ENCODE results near the gene FBXL20. TPM values are rescaled to one million over a fixed set of nuclear protein-coding genes. Genes with fewer than 3 reads are reported as not detected.

Gene FBXL20
- polyA plus RNA-seq, 1 donor (not counting 4 experiments of a cell fraction or from before 2014, with no cell fraction given), result 4.9 TPM

GRCh38 chr17:39364236-39365025, 37.0 kb downstream of the FBXL20 start:
- dilution Hi-C loops (cut with MboI; ENCODE audit: extremely low pct_ligation_motif_present, low sequenced_read_pairs), result no loop called here
- no peak overlapping the region for H2AFZ ChIP-seq (ENCODE audit: control insufficient read depth, low read length)
- no peaks in the 10 kb centered on the region for H3K4me1 ChIP-seq (ENCODE audit: control insufficient read depth, extremely low read depth, insufficient read depth, low read length)
- no peak overlapping the region for H3K27ac ChIP-seq (ENCODE audit: control insufficient read depth, insufficient read depth, low read length)
- no peaks in the 10 kb centered on the region for H3K79me2 ChIP-seq (ENCODE audit: control insufficient read depth, insufficient read depth, low read length)
- no peak overlapping the region for H3K4me3 ChIP-seq (ENCODE audit: control insufficient read depth in 2 of 3, extremely low read depth in 1 of 3, insufficient read depth in 2 of 3, low read depth in 1 of 3, low read length in 3 of 3)
- H3K4me2 ChIP-seq (ENCODE audit: control insufficient read depth, extremely low read depth, insufficient read depth, low read depth, low read length), result no peak overlapping the region
- H3K9ac ChIP-seq (ENCODE audit: control insufficient read depth, extremely low read depth, insufficient read depth, low read length), result no peak overlapping the region
- H3K9me3 ChIP-seq (ENCODE audit: control insufficient read depth, low read depth, low read length), result no peaks in the 10 kb centered on the region
- H4K20me1 ChIP-seq (ENCODE audit: control insufficient read depth, extremely low read depth, insufficient read depth, low read length), result no peaks in the 10 kb centered on the region
- no peaks in the 10 kb centered on the region for H3K9me1 ChIP-seq (ENCODE audit: control insufficient read depth, extremely low read depth, insufficient read depth, low read length)
- FAIRE-seq (no peak), DNase-seq (ENCODE audit: low read depth, low spot score) (no peak)
- no peaks in the 10 kb centered on the region for H3K27me3 ChIP-seq (ENCODE audit: control insufficient read depth, extremely low read depth, insufficient read depth, low read length)
- H3K36me3 ChIP-seq (ENCODE audit: control insufficient read depth in 2 of 2, extremely low read depth in 1 of 2, insufficient read depth in 2 of 2, low read length in 2 of 2), result no peaks in the 10 kb centered on the region
- TF ChIP-seq EZH2 (IDR thresholded peaks at IDR 0.05; ENCODE audit: low read length), result no peak
- no peak for TF ChIP-seq CTCF (optimal IDR thresholded peaks at IDR 0.05 in 1 of 3, IDR thresholded peaks at IDR 0.05 in 1 of 3, conservative IDR thresholded peaks at IDR 0.05 in 1 of 3; ENCODE audit: extremely low read depth in 1 of 3, insufficient read depth in 2 of 3, low read length in 3 of 3)

- no peaks in the 10 kb centered on the region for H3K4me1 ChIP-seq (ENCODE audit: control insufficient read depth, extremely low read depth, insufficient read depth, low read length)
- no peak overlapping the region for H3K4me2 ChIP-seq (ENCODE audit: control insufficient read depth, extremely low read depth, insufficient read depth, low read depth, low read length)
- no peaks in the 10 kb centered on the region for H4K20me1 ChIP-seq (ENCODE audit: control insufficient read depth, extremely low read depth, insufficient read depth, low read length)
- H3K36me3 ChIP-seq (ENCODE audit: control insufficient read depth in 2 of 2, extremely low read depth in 1 of 2, insufficient read depth in 2 of 2, low read length in 2 of 2), result no peaks in the 10 kb centered on the region
- DNase-seq (ENCODE audit: low read depth, low spot score) (no peak), FAIRE-seq (no peak)
- H3K9ac ChIP-seq (ENCODE audit: control insufficient read depth, extremely low read depth, insufficient read depth, low read length), result no peak overlapping the region
- TF ChIP-seq EZH2 (IDR thresholded peaks at IDR 0.05; ENCODE audit: low read length), result no peak
- no peak for TF ChIP-seq CTCF (optimal IDR thresholded peaks at IDR 0.05 in 1 of 3, IDR thresholded peaks at IDR 0.05 in 1 of 3, conservative IDR thresholded peaks at IDR 0.05 in 1 of 3; ENCODE audit: extremely low read depth in 1 of 3, insufficient read depth in 2 of 3, low read length in 3 of 3)
- no peak overlapping the region for H3K27ac ChIP-seq (ENCODE audit: control insufficient read depth, insufficient read depth, low read length)
- H2AFZ ChIP-seq (ENCODE audit: control insufficient read depth, low read length), result no peak overlapping the region
- H3K9me1 ChIP-seq (ENCODE audit: control insufficient read depth, extremely low read depth, insufficient read depth, low read length), result no peaks in the 10 kb centered on the region
- H3K27me3 ChIP-seq (ENCODE audit: control insufficient read depth, extremely low read depth, insufficient read depth, low read length), result no peaks in the 10 kb centered on the region
- dilution Hi-C loops (cut with MboI; ENCODE audit: extremely low pct_ligation_motif_present, low sequenced_read_pairs), result no loop called here
- no peaks in the 10 kb centered on the region for H3K79me2 ChIP-seq (ENCODE audit: control insufficient read depth, insufficient read depth, low read length)
- H3K9me3 ChIP-seq (ENCODE audit: control insufficient read depth, low read depth, low read length), result no peaks in the 10 kb centered on the region
- no peak overlapping the region for H3K4me3 ChIP-seq (ENCODE audit: control insufficient read depth in 2 of 3, extremely low read depth in 1 of 3, insufficient read depth in 2 of 3, low read depth in 1 of 3, low read length in 3 of 3)
These were observed 40.4 kb downstream of the FBXL20 start for GRCh38 chr17:39361064-39361463.
